Chondrocyte (in vitro differentiated cells): Measurements from ENCODE around the gene FXYD5. TPM values are rescaled to one million over a fixed set of nuclear protein-coding genes. Genes with fewer than 3 reads are reported as not detected.
"Not testable (repeated sequence)": the region's sequence is repeated elsewhere in the genome, so short reads cannot be mapped to it uniquely, and the experiment has no call there.

ENCODE experiments used
- DNase-seq: peaks from one replicate; pipeline ENCODE4 v3.0.0; 2021; ENCODE audit warnings: mixed read lengths, low spot score
- H3K27ac Mint-ChIP-seq: one replicate; pipeline ENCODE4 v1.8.0; 2021; ENCODE audit warnings: mild to moderate bottlenecking, moderate library complexity, mixed read lengths; ENCODE audit not compliant: unreplicated experiment
- H3K27me3 Mint-ChIP-seq: 2 replicates; pipeline ENCODE4 v1.8.0; 2021; ENCODE audit warnings: low read depth, mixed read lengths
- H3K36me3 Mint-ChIP-seq: 2 replicates; pipeline ENCODE4 v1.8.0; 2021; ENCODE audit warnings: low read depth, mixed read lengths
- H3K4me1 Mint-ChIP-seq: 2 replicates; pipeline ENCODE4 v1.8.0; 2021; ENCODE audit warnings: low read depth, mild to moderate bottlenecking, mixed read lengths
- H3K4me3 Mint-ChIP-seq: one replicate; pipeline ENCODE4 v1.8.0; 2021; ENCODE audit warnings: mild to moderate bottlenecking, moderate library complexity, mixed read lengths; ENCODE audit not compliant: unreplicated experiment
- H3K9me3 Mint-ChIP-seq: 2 replicates; pipeline ENCODE4 v1.8.0; 2021; ENCODE audit warnings: low read depth, mixed read lengths
- CTCF ChIP-seq: fragments of 200-600 bp; sonication (generic); IDR thresholded peaks from 2 replicates; pipeline ENCODE4 v1.5.0; 2021; ENCODE audit warnings: antibody characterized with exemption, mild to moderate bottlenecking, moderate library complexity
- total RNA-seq: library from RNA; stranded (reverse); gene quantifications from 3 replicates; pipeline ENCODE4 v1.2.1, GENCODE V29; 2021

The FXYD5 gene
- total RNA-seq, 1 donor from 2014 or later, result 108 TPM

GRCh38 chr19:35125270-35125717 lies 29.2 kb upstream of the FXYD5 start:
- H3K36me3 Mint-ChIP-seq, result no peaks in the 10 kb centered on the region
- peaks cover 9% of the 10 kb centered on the region for H3K27me3 Mint-ChIP-seq

GRCh38 chr19:35125749-35126623 lies 28.5 kb upstream of the FXYD5 start:
- no peak for TF ChIP-seq CTCF
- H3K4me1 Mint-ChIP-seq, result peaks cover 10% of the 10 kb centered on the region
- H3K9me3 Mint-ChIP-seq, result no peaks in the 10 kb centered on the region
- no peaks in the 10 kb centered on the region for H3K36me3 Mint-ChIP-seq
- H3K27me3 Mint-ChIP-seq, result peaks cover 9% of the 10 kb centered on the region
- no peak overlapping the region for H3K4me3 Mint-ChIP-seq
- no peak for DNase-seq
- no peak overlapping the region for H3K27ac Mint-ChIP-seq

More at GRCh38 chr19:35125270-35125717, 29.2 kb upstream of the FXYD5 start:
- Mint-ChIP-seq H3K4me3 (no peak overlapping the region), H3K4me1 (peaks cover 14% of the 10 kb centered on the region), H3K9me3 (no peaks in the 10 kb centered on the region), H3K27ac (no peak overlapping the region)
- no peak for DNase-seq
- no peak for TF ChIP-seq CTCF

DNA sequence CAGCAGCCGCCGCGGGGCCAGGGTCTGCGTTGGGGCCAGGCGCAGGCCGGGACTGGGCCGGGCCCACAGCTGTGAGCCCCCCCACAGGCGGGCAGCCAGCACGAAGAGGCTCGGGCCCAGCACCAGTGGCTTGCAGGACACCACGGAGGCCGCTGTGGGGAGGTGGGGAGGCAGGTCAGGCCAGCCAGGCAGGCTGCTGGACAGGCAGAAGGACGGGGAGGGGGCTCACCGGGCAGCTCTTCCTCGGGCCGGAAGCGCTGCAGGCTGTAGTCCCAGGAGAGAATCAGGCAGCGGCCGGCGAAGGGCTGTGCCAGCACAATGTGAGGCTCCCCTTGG lies 27.9 kb upstream of the FXYD5 start:
- H3K4me3 Mint-ChIP-seq, result no peak overlapping the region
- H3K36me3 Mint-ChIP-seq, result no peaks in the 10 kb centered on the region
- no peak for TF ChIP-seq CTCF

GRCh38 chr19:35127871-35128270 lies 26.7 kb upstream of the FXYD5 start:
- Mint-ChIP-seq H3K27me3 (peaks cover 6% of the 10 kb centered on the region), H3K27ac (no peak overlapping the region), H3K36me3 (no peaks in the 10 kb centered on the region), H3K4me1 (peaks cover 10% of the 10 kb centered on the region), H3K4me3 (no peak overlapping the region), H3K9me3 (no peaks in the 10 kb centered on the region)
- no peak for TF ChIP-seq CTCF
- no peak for DNase-seq

More for the DNA sequence above, 27.9 kb upstream of the FXYD5 start:
- no peak overlapping the region for H3K27ac Mint-ChIP-seq
- peaks cover 10% of the 10 kb centered on the region for H3K4me1 Mint-ChIP-seq
- H3K9me3 Mint-ChIP-seq, result no peaks in the 10 kb centered on the region
- DNase-seq, result no peak
- peaks cover 9% of the 10 kb centered on the region for H3K27me3 Mint-ChIP-seq

GRCh38 chr19:35128398-35129057 lies 26.0 kb upstream of the FXYD5 start:
- TF ChIP-seq CTCF, result no peak

DNA sequence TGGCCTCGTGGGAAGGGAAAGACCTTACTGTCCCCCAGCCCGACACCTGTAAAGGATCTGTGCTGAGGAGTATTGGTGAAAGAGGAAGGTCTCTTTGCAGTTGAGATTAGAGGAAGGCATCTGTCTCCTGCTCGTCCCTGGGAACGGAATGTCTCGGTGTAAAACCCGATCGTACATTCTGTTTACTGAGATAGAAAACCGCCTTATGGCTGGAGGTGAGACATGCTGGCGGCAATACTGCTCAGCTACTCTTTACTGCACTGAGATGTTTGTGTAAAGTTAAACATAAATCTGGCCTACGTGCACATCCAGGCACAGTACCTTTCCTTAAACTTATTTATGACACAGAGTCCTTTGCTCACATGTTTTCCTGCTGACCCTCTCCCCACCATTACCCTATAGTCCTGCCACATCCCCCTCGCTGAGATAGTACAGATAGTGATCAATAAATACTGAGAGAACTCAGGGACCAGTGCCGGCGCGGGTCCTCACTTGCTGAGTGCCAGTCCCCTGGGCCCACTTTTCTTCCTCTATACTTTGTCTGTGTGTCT lies 24.7 kb upstream of the FXYD5 start:
- DNase-seq, H3K27me3 Mint-ChIP-seq, H3K9me3 Mint-ChIP-seq, H3K27ac Mint-ChIP-seq, H3K36me3 Mint-ChIP-seq, H3K4me3 Mint-ChIP-seq, H3K4me1 Mint-ChIP-seq: not testable (repeated sequence)

More at GRCh38 chr19:35128398-35129057, 26.0 kb upstream of the FXYD5 start:
- H3K36me3 Mint-ChIP-seq, result no peaks in the 10 kb centered on the region
- H3K4me3 Mint-ChIP-seq, result no peak overlapping the region
- H3K4me1 Mint-ChIP-seq, result peaks cover 8% of the 10 kb centered on the region
- no peaks in the 10 kb centered on the region for H3K9me3 Mint-ChIP-seq
- peaks cover 6% of the 10 kb centered on the region for H3K27me3 Mint-ChIP-seq
- no peak for DNase-seq
- H3K27ac Mint-ChIP-seq, result no peak overlapping the region
